GM23338 (cell line): ENCODE data around the gene ECPAS. TPM values are rescaled to one million over a fixed set of nuclear protein-coding genes. Genes with fewer than 3 reads are reported as not detected.

Source experiments
- ATAC-seq: fragments of 200-7000 bp; cut with Tn5 transposase; 3 replicates; pipeline ENCODE4 v1.9.1; 2020
- DNase-seq: peaks from one replicate; pipeline ENCODE4 v3.0.0-alpha.2; 2015; ENCODE audit warnings: low spot score
- H2AFZ ChIP-seq: fragments of 200-600 bp; sonication (generic); 2 replicates; pipeline ENCODE4 v1.8.0; 2016; ENCODE audit warnings: antibody characterized with exemption, mild to moderate bottlenecking, moderate library complexity
- H3F3A ChIP-seq: fragments of 200-600 bp; sonication (generic); replicated peaks from 2 replicates; pipeline ENCODE4 v1.8.0; 2017; ENCODE audit warnings: antibody characterized with exemption, mixed run types, low read depth
- H3K27ac ChIP-seq: fragments of 200-600 bp; sonication (generic); 2 replicates; pipeline ENCODE4 v1.6.1; 2016; ENCODE audit warnings: low read depth
- H3K27me3 ChIP-seq: fragments of 200-600 bp; sonication (generic); 2 replicates; pipeline ENCODE4 v1.8.0; 2016; ENCODE audit warnings: mild to moderate bottlenecking, mixed run types, moderate library complexity; ENCODE audit not compliant: insufficient read depth
- H3K36me3 ChIP-seq: fragments of 200-600 bp; sonication (generic); 2 replicates; pipeline ENCODE4 v1.8.0; 2016; ENCODE audit warnings: mild to moderate bottlenecking; ENCODE audit not compliant: insufficient read depth
- H3K4me1 ChIP-seq: fragments of 200-600 bp; sonication (generic); 2 replicates; pipeline ENCODE4 v1.8.0; 2016; ENCODE audit warnings: mild to moderate bottlenecking, moderate library complexity; ENCODE audit not compliant: insufficient read depth
- H3K4me2 ChIP-seq: fragments of 200-600 bp; sonication (generic); 2 replicates; pipeline ENCODE4 v1.7.1; 2017; ENCODE audit warnings: mixed run types
- H3K4me3 ChIP-seq: fragments of 200-600 bp; sonication (generic); 2 replicates; pipeline ENCODE4 v1.6.1; 2016; ENCODE audit warnings: mixed run types
- H3K79me2 ChIP-seq: fragments of 200-600 bp; sonication (generic); replicated peaks from 2 replicates; pipeline ENCODE4 v1.8.0; 2017; ENCODE audit warnings: mild to moderate bottlenecking; ENCODE audit not compliant: insufficient read depth
- H3K9me2 ChIP-seq: fragments of 200-600 bp; sonication (generic); 2 replicates; pipeline ENCODE4 v1.8.0; 2017; ENCODE audit not compliant: insufficient read depth
- H4K20me1 ChIP-seq: fragments of 200-600 bp; sonication (generic); replicated peaks from 2 replicates; pipeline ENCODE4 v1.8.0; 2017; ENCODE audit warnings: mild to moderate bottlenecking; ENCODE audit not compliant: insufficient read depth
- H3K27ac Mint-ChIP-seq: 2 replicates; pipeline ENCODE4 v1.8.0; 2020; ENCODE audit warnings: inconsistent platforms, mild to moderate bottlenecking, moderate library complexity, mixed read lengths
- H3K27me3 Mint-ChIP-seq: 3 replicates; pipeline ENCODE4 v1.8.0; 2022; ENCODE audit warnings: low read depth, mild to moderate bottlenecking, moderate library complexity, mixed read lengths, inconsistent platforms; ENCODE audit not compliant: insufficient read depth, poor library complexity
- H3K36me3 Mint-ChIP-seq: 3 replicates; pipeline ENCODE4 v1.8.0; 2021; ENCODE audit warnings: low read depth, mild to moderate bottlenecking, inconsistent platforms, moderate library complexity, mixed read lengths
- H3K4me1 Mint-ChIP-seq: 3 replicates; pipeline ENCODE4 v1.8.0; 2020; ENCODE audit warnings: mild to moderate bottlenecking, inconsistent platforms, mixed read lengths
- H3K4me3 Mint-ChIP-seq: 3 replicates; pipeline ENCODE4 v1.8.0; 2021; ENCODE audit warnings: moderate library complexity, mild to moderate bottlenecking, inconsistent platforms, mixed read lengths
- H3K9me3 Mint-ChIP-seq: 3 replicates; pipeline ENCODE4 v1.8.0; 2020; ENCODE audit warnings: moderate library complexity, mild to moderate bottlenecking, inconsistent platforms, mixed read lengths
- EZH2phosphoT487 ChIP-seq: fragments of 200-600 bp; sonication (generic); IDR thresholded peaks from one replicate; pipeline ENCODE4 v1.8.1; 2018; ENCODE audit warnings: antibody characterized with exemption; ENCODE audit not compliant: unreplicated experiment
- JUNB ChIP-seq: IDR thresholded peaks from one replicate; pipeline ENCODE4 v1.6.1; 2016; ENCODE audit warnings: antibody characterized with exemption; ENCODE audit not compliant: unreplicated experiment
- POLR2AphosphoS5 ChIP-seq: IDR thresholded peaks from 2 replicates; pipeline ENCODE4 v1.6.1; 2016; ENCODE audit warnings: antibody characterized with exemption, low read depth
- ZNF462 ChIP-seq: fragments of 250-450 bp; sonication (Bioruptor Pico); IDR thresholded peaks from 2 replicates; pipeline ENCODE4 v1.5.0; 2020; ENCODE audit warnings: mild to moderate bottlenecking, moderate library complexity
- polyA plus RNA-seq: library from polyadenylated mRNA; unstranded; fragments of >200 nt; fragmentation: Nextera tagmentation; extraction: Ambion mirVana; gene quantifications from 2 replicates; pipeline ENCODE4 v1.2.1, GENCODE V29; 2016
- total RNA-seq: library from RNA; depleted of rRNA; stranded (reverse); fragments of >200 nt; shearing (Covaris generic); gene quantifications from 2 replicates; pipeline ENCODE4 v1.2.3, GENCODE V29; 2014
- TF ChIP-seq, protein P1 (sequence below): IDR thresholded peaks from 2 replicates; pipeline ENCODE4 v1.6.1; 2016; ENCODE audit warnings: antibody characterized with exemption
- TF ChIP-seq, protein P2 (sequence below), 2 experiments: fragments of 200-600 bp in 1 of 2; sonication (generic) in 1 of 2; conservative IDR thresholded peaks; 2 replicates each; pipeline versions ENCODE4 v1.5.1 to v1.6.1; 2016 to 2017; ENCODE audit warnings: antibody characterized with exemption in 2 of 2, low read depth in 2 of 2, mild to moderate bottlenecking in 2 of 2, moderate library complexity in 1 of 2

Gene ECPAS
- total and polyA plus RNA-seq, 2 experiments from 2014 or later = 51.4 to 104 TPM

DNA sequence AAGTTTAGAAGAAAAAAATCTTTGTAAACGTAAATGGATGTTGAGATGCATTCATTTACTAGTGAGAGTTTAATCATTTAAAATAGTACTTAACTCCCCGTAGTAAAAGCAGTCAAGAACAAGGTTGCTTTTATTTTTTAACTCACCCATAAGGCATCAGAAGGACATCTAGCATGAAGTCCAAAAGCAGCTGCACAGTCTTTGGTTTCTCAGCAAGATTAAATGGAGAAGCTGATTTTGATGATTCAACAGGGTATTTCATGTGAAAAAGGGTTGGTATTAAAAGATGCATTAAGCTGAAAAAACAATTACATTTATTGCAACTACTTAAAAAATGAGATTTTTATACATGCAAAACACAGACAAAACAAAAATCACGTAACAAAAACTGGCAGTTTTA, 44.0 kb downstream of the ECPAS start (continued):
- TF ChIP-seq ZNF462 (CRISPR knock-in tag) (no peak), JUNB (no peak)

GRCh38 chr9:111438541-111439235, 45.5 kb downstream of the ECPAS start:
- peaks cover 61% of the 10 kb centered on the region for H3K36me3 Mint-ChIP-seq
- no peak overlapping the region; the same call in 1 of the 2 replicates for H3K27ac Mint-ChIP-seq
- H4K20me1 ChIP-seq = no peaks in the 10 kb centered on the region; the same call in 1 of the 2 replicates
- H3K27me3 ChIP-seq = no peaks in the 10 kb centered on the region
- peak overlapping the region; percentile 47; the same call in 1 of the 2 replicates for H3K27ac ChIP-seq
- no peak overlapping the region for H3K4me3 ChIP-seq
- H3K36me3 ChIP-seq = peaks cover 12% of the 10 kb centered on the region; the same call in 1 of the 2 replicates
- 0 out of 2 replicates have a peak, but pooled peaks cover 12% of the 10 kb centered on the region for H3K4me1 ChIP-seq
- no peaks in the 10 kb centered on the region for H3F3A ChIP-seq
- ATAC-seq (no peak), DNase-seq (no peak)
- no peak overlapping the region for H3K4me3 Mint-ChIP-seq
- peaks cover 8% of the 10 kb centered on the region; the same call in 2 of the 3 replicates for H3K4me1 Mint-ChIP-seq
- no peak overlapping the region for H2AFZ ChIP-seq
- H3K9me2 ChIP-seq = no peaks in the 10 kb centered on the region
- no peak overlapping the region for H3K4me2 ChIP-seq
- H3K79me2 ChIP-seq = no peaks in the 10 kb centered on the region
- peaks cover 1% of the 10 kb centered on the region for H3K27me3 Mint-ChIP-seq
- H3K9me3 Mint-ChIP-seq = no peaks in the 10 kb centered on the region
- no peak for TF ChIP-seq JUNB
- TF ChIP-seq, protein P1, sequence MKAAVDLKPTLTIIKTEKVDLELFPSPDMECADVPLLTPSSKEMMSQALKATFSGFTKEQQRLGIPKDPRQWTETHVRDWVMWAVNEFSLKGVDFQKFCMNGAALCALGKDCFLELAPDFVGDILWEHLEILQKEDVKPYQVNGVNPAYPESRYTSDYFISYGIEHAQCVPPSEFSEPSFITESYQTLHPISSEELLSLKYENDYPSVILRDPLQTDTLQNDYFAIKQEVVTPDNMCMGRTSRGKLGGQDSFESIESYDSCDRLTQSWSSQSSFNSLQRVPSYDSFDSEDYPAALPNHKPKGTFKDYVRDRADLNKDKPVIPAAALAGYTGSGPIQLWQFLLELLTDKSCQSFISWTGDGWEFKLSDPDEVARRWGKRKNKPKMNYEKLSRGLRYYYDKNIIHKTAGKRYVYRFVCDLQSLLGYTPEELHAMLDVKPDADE = no peak
- TF ChIP-seq, protein P2, sequence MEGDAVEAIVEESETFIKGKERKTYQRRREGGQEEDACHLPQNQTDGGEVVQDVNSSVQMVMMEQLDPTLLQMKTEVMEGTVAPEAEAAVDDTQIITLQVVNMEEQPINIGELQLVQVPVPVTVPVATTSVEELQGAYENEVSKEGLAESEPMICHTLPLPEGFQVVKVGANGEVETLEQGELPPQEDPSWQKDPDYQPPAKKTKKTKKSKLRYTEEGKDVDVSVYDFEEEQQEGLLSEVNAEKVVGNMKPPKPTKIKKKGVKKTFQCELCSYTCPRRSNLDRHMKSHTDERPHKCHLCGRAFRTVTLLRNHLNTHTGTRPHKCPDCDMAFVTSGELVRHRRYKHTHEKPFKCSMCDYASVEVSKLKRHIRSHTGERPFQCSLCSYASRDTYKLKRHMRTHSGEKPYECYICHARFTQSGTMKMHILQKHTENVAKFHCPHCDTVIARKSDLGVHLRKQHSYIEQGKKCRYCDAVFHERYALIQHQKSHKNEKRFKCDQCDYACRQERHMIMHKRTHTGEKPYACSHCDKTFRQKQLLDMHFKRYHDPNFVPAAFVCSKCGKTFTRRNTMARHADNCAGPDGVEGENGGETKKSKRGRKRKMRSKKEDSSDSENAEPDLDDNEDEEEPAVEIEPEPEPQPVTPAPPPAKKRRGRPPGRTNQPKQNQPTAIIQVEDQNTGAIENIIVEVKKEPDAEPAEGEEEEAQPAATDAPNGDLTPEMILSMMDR (conservative IDR thresholded peaks at IDR 0.05; ENCODE audit: low read depth in 2 of 2) = no peak
- TF ChIP-seq EZH2phosphoT487 = no peak
- TF ChIP-seq POLR2AphosphoS5 = no peak
